Natural killer cell treated with Interleukin-12 subunit alpha and Interleukin-12 subunit beta and Interleukin-15 and Interleukin-18, amount 100 ng/mL, for 72 hours (primary cell): ENCODE measurements around the gene THOC2. TPM values are rescaled to one million over a fixed set of nuclear protein-coding genes. Genes with fewer than 3 reads are reported as not detected.
"Not testable (repeated sequence)": the region's sequence is repeated elsewhere in the genome, so short reads cannot be mapped to it uniquely, and the experiment has no call there.

Source experiments
- ATAC-seq, 2 donors: fragments of 150-1000 bp; cut with Tn5 transposase in 1 of 2; sonication (Bioruptor Pico), chemical (Tn5 transposase) in 1 of 2; 2 replicates each; pipeline ENCODE4 v1.10.0; 2021
- DNase-seq: peaks from one replicate; pipeline ENCODE4 v3.0.0; 2022; ENCODE audit warnings: low spot score
- H3K27ac Mint-ChIP-seq, 2 donors: 1 replicate in 1 of 2; 2 replicates in 1 of 2; pipeline ENCODE4 v1.8.0; 2022; ENCODE audit warnings: mixed read lengths in 2 of 2, mild to moderate bottlenecking in 1 of 2, moderate library complexity in 1 of 2
- H3K27me3 Mint-ChIP-seq, 2 donors: 1 replicate in 1 of 2; 2 replicates in 1 of 2; pipeline ENCODE4 v1.8.0; 2022; ENCODE audit warnings: mixed read lengths in 2 of 2
- H3K36me3 Mint-ChIP-seq: one replicate; pipeline ENCODE4 v1.8.0; 2022; ENCODE audit warnings: mixed read lengths
- H3K4me1 Mint-ChIP-seq, 2 donors: 1 replicate in 1 of 2; 2 replicates in 1 of 2; pipeline ENCODE4 v1.8.0; 2022; ENCODE audit warnings: low read depth in 2 of 2, mixed read lengths in 2 of 2, mild to moderate bottlenecking in 1 of 2
- H3K4me3 Mint-ChIP-seq: one replicate; pipeline ENCODE4 v1.8.0; 2022; ENCODE audit warnings: mixed read lengths
- H3K9me3 Mint-ChIP-seq: 2 replicates; pipeline ENCODE4 v1.8.0; 2022; ENCODE audit warnings: mixed read lengths
- total RNA-seq, 2 donors: library from RNA; stranded (reverse); gene quantifications; one replicate each; pipeline ENCODE4 v1.2.3, GENCODE V29; 2022

Gene THOC2
- total RNA-seq: 10 to 100 TPM; 96.5 to 98.2 TPM

- Mint-ChIP-seq H3K4me1 (peaks cover 17 to 21% of the 10 kb centered on the region in 2 donors), H3K4me3 (peak within 1 kb of the TSS; percentile 98), H3K27me3 (no peaks in the 10 kb centered on the region), H3K27ac (peak within 1 kb of the TSS; percentile 85 to 94), H3K9me3 (no peaks in the 10 kb centered on the region), H3K36me3 (peaks cover 6% of the 10 kb centered on the region)
- DNase-seq: peak; percentile 86
- peak; percentile 94 to 95 for ATAC-seq
Measured at GRCh38 chrX:123732670-123733363, at the start of gene THOC2. Gene THOC2, minus strand, starts transcription at chrX:123733052. Its CDS starts 30 bp downstream, at chrX:123733022.

GRCh38 chrX:123781786-123782185 is 48.9 kb upstream of the THOC2 start:
- H3K9me3 Mint-ChIP-seq, H3K27me3 Mint-ChIP-seq, ATAC-seq, H3K36me3 Mint-ChIP-seq, H3K27ac Mint-ChIP-seq, H3K4me1 Mint-ChIP-seq, DNase-seq, H3K4me3 Mint-ChIP-seq: not testable (repeated sequence)

GRCh38 chrX:123779908-123780396 is 47.1 kb upstream of the THOC2 start:
- no peaks in the 10 kb centered on the region for H3K27me3 Mint-ChIP-seq
- no peaks in the 10 kb centered on the region for H3K9me3 Mint-ChIP-seq
- H3K27ac Mint-ChIP-seq: no peak overlapping the region
- no peak overlapping the region for H3K4me3 Mint-ChIP-seq
- H3K36me3 Mint-ChIP-seq: no peaks in the 10 kb centered on the region
- H3K4me1 Mint-ChIP-seq: no peaks in the 10 kb centered on the region
- DNase-seq (no peak), ATAC-seq (no peak)

GRCh38 chrX:123773258-123773988 is 40.6 kb upstream of the THOC2 start:
- no peaks in the 10 kb centered on the region for H3K4me1 Mint-ChIP-seq
- H3K27ac Mint-ChIP-seq: no peak overlapping the region
- ATAC-seq: peak in 1 of 2 donors; percentile 20

GRCh38 chrX:123771449-123772064 is 38.7 kb upstream of the THOC2 start:
- no peak for ATAC-seq
- Mint-ChIP-seq H3K36me3 (no peaks in the 10 kb centered on the region), H3K4me1 (no peaks in the 10 kb centered on the region), H3K9me3 (no peaks in the 10 kb centered on the region), H3K27me3 (peaks cover 0 to 4% of the 10 kb centered on the region in 2 donors), H3K4me3 (no peak overlapping the region), H3K27ac (no peak overlapping the region)
- no peak for DNase-seq

More at GRCh38 chrX:123773258-123773988, 40.6 kb upstream of the THOC2 start:
- H3K27me3 Mint-ChIP-seq: peaks cover 0 to 4% of the 10 kb centered on the region in 2 donors
- no peaks in the 10 kb centered on the region for H3K9me3 Mint-ChIP-seq
- no peaks in the 10 kb centered on the region for H3K36me3 Mint-ChIP-seq
- no peak for DNase-seq
- H3K4me3 Mint-ChIP-seq: no peak overlapping the region

GRCh38 chrX:123764967-123765871 is 32.4 kb upstream of the THOC2 start:
- peak overlapping the region; percentile 81 for H3K4me3 Mint-ChIP-seq

GRCh38 chrX:123759849-123760248 is 27.0 kb upstream of the THOC2 start:
- H3K27ac Mint-ChIP-seq, DNase-seq, H3K4me1 Mint-ChIP-seq, H3K4me3 Mint-ChIP-seq, ATAC-seq, H3K36me3 Mint-ChIP-seq, H3K9me3 Mint-ChIP-seq, H3K27me3 Mint-ChIP-seq: not testable (repeated sequence)

More at GRCh38 chrX:123764967-123765871, 32.4 kb upstream of the THOC2 start:
- Mint-ChIP-seq H3K27me3 (peaks cover 0 to 9% of the 10 kb centered on the region in 2 donors), H3K36me3 (no peaks in the 10 kb centered on the region), H3K4me1 (peaks cover 3 to 8% of the 10 kb centered on the region in 2 donors), H3K9me3 (no peaks in the 10 kb centered on the region), H3K27ac (peak overlapping the region; percentile 40 to 51)
- ATAC-seq (peak; percentile 89 to 95), DNase-seq (peak; percentile 80)

- H3K36me3 Mint-ChIP-seq, DNase-seq, H3K27me3 Mint-ChIP-seq, H3K4me1 Mint-ChIP-seq, ATAC-seq, H3K9me3 Mint-ChIP-seq, H3K4me3 Mint-ChIP-seq, H3K27ac Mint-ChIP-seq: not testable (repeated sequence)
Measured at GRCh38 chrX:123757794-123758193, 24.9 kb upstream of the THOC2 start.

- H3K4me3 Mint-ChIP-seq: no peak overlapping the region
- H3K27ac Mint-ChIP-seq: no peak overlapping the region
- peaks cover 0 to 7% of the 10 kb centered on the region in 2 donors for H3K27me3 Mint-ChIP-seq
- H3K36me3 Mint-ChIP-seq: no peaks in the 10 kb centered on the region
- DNase-seq (no peak), ATAC-seq (no peak)
- no peaks in the 10 kb centered on the region for H3K9me3 Mint-ChIP-seq
- H3K4me1 Mint-ChIP-seq: no peaks in the 10 kb centered on the region
Measured at GRCh38 chrX:123756320-123756719, 23.5 kb upstream of the THOC2 start.

- no peak overlapping the region for H3K4me3 Mint-ChIP-seq
- H3K27me3 Mint-ChIP-seq: peaks cover 0 to 9% of the 10 kb centered on the region in 2 donors
- ATAC-seq (no peak), DNase-seq (no peak)
- H3K36me3 Mint-ChIP-seq: no peaks in the 10 kb centered on the region
- H3K4me1 Mint-ChIP-seq: no peaks in the 10 kb centered on the region
- H3K27ac Mint-ChIP-seq: no peak overlapping the region
- H3K9me3 Mint-ChIP-seq: no peaks in the 10 kb centered on the region
Measured at GRCh38 chrX:123755107-123755506, 22.3 kb upstream of the THOC2 start.

GRCh38 chrX:123753656-123754350 is 21.0 kb upstream of the THOC2 start:
- DNase-seq (no peak), ATAC-seq (no peak)
- no peaks in the 10 kb centered on the region for H3K36me3 Mint-ChIP-seq
- H3K4me3 Mint-ChIP-seq: no peak overlapping the region
- no peaks in the 10 kb centered on the region for H3K9me3 Mint-ChIP-seq
- no peak overlapping the region for H3K27ac Mint-ChIP-seq
- H3K27me3 Mint-ChIP-seq: peaks cover 0 to 9% of the 10 kb centered on the region in 2 donors
- H3K4me1 Mint-ChIP-seq: no peaks in the 10 kb centered on the region

- Mint-ChIP-seq H3K4me1 (no peaks in the 10 kb centered on the region), H3K4me3 (no peak overlapping the region), H3K27me3 (peaks cover 0 to 7% of the 10 kb centered on the region in 2 donors), H3K36me3 (no peaks in the 10 kb centered on the region), H3K9me3 (no peaks in the 10 kb centered on the region), H3K27ac (no peak overlapping the region)
- DNase-seq: no peak
- ATAC-seq: no peak
Measured at GRCh38 chrX:123749643-123750042, 16.8 kb upstream of the THOC2 start.

- ATAC-seq: no peak
Measured at GRCh38 chrX:123745511-123745910, 12.7 kb upstream of the THOC2 start.

More at GRCh38 chrX:123745511-123745910, 12.7 kb upstream of the THOC2 start:
- H3K9me3 Mint-ChIP-seq: no peaks in the 10 kb centered on the region
- H3K36me3 Mint-ChIP-seq: no peaks in the 10 kb centered on the region
- H3K4me1 Mint-ChIP-seq: no peaks in the 10 kb centered on the region
- no peak overlapping the region for H3K4me3 Mint-ChIP-seq
- DNase-seq: no peak
- no peak overlapping the region for H3K27ac Mint-ChIP-seq
- H3K27me3 Mint-ChIP-seq: no peaks in the 10 kb centered on the region
